ENCODE results near the gene KIF26B. TPM values are rescaled to one million over a fixed set of nuclear protein-coding genes. Genes with fewer than 3 reads are reported as not detected.

Gene KIF26B
- total and polyA plus RNA-seq, 2 experiments from 2014 or later = 0.03 to 0.76 TPM

- TF ChIP-seq, protein P1, sequence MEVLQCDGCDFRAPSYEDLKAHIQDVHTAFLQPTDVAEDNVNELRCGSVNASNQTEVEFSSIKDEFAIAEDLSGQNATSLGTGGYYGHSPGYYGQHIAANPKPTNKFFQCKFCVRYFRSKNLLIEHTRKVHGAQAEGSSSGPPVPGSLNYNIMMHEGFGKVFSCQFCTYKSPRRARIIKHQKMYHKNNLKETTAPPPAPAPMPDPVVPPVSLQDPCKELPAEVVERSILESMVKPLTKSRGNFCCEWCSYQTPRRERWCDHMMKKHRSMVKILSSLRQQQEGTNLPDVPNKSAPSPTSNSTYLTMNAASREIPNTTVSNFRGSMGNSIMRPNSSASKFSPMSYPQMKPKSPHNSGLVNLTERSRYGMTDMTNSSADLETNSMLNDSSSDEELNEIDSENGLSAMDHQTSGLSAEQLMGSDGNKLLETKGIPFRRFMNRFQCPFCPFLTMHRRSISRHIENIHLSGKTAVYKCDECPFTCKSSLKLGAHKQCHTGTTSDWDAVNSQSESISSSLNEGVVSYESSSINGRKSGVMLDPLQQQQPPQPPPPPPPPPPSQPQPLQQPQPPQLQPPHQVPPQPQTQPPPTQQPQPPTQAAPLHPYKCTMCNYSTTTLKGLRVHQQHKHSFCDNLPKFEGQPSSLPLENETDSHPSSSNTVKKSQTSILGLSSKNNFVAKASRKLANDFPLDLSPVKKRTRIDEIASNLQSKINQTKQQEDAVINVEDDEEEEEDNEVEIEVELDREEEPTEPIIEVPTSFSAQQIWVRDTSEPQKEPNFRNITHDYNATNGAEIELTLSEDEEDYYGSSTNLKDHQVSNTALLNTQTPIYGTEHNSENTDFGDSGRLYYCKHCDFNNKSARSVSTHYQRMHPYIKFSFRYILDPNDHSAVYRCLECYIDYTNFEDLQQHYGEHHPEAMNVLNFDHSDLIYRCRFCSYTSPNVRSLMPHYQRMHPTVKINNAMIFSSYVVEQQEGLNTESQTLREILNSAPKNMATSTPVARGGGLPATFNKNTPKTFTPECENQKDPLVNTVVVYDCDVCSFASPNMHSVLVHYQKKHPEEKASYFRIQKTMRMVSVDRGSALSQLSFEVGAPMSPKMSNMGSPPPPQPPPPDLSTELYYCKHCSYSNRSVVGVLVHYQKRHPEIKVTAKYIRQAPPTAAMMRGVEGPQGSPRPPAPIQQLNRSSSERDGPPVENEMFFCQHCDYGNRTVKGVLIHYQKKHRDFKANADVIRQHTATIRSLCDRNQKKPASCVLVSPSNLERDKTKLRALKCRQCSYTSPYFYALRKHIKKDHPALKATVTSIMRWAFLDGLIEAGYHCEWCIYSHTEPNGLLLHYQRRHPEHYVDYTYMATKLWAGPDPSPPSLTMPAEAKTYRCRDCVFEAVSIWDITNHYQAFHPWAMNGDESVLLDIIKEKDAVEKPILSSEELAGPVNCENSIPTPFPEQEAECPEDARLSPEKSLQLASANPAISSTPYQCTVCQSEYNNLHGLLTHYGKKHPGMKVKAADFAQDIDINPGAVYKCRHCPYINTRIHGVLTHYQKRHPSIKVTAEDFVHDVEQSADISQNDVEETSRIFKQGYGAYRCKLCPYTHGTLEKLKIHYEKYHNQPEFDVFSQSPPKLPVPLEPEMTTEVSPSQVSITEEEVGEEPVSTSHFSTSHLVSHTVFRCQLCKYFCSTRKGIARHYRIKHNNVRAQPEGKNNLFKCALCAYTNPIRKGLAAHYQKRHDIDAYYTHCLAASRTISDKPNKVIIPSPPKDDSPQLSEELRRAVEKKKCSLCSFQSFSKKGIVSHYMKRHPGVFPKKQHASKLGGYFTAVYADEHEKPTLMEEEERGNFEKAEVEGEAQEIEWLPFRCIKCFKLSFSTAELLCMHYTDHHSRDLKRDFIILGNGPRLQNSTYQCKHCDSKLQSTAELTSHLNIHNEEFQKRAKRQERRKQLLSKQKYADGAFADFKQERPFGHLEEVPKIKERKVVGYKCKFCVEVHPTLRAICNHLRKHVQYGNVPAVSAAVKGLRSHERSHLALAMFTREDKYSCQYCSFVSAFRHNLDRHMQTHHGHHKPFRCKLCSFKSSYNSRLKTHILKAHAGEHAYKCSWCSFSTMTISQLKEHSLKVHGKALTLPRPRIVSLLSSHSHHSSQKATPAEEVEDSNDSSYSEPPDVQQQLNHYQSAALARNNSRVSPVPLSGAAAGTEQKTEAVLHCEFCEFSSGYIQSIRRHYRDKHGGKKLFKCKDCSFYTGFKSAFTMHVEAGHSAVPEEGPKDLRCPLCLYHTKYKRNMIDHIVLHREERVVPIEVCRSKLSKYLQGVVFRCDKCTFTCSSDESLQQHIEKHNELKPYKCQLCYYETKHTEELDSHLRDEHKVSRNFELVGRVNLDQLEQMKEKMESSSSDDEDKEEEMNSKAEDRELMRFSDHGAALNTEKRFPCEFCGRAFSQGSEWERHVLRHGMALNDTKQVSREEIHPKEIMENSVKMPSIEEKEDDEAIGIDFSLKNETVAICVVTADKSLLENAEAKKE (CRISPR knock-in tag; IDR thresholded peaks at IDR 0.05) = no peak
- TF ChIP-seq ZNF331 (CRISPR knock-in tag; IDR thresholded peaks at IDR 0.05; ENCODE audit: low read depth) (no peak), STAT1 (IDR thresholded peaks at IDR 0.05; ENCODE audit: unreplicated experiment) (no peak), REST (IDR thresholded peaks at IDR 0.05; ENCODE audit: unreplicated experiment) (no peak), JUNB (IDR thresholded peaks at IDR 0.05; ENCODE audit: unreplicated experiment) (no peak)
- TF ChIP-seq, protein P2, sequence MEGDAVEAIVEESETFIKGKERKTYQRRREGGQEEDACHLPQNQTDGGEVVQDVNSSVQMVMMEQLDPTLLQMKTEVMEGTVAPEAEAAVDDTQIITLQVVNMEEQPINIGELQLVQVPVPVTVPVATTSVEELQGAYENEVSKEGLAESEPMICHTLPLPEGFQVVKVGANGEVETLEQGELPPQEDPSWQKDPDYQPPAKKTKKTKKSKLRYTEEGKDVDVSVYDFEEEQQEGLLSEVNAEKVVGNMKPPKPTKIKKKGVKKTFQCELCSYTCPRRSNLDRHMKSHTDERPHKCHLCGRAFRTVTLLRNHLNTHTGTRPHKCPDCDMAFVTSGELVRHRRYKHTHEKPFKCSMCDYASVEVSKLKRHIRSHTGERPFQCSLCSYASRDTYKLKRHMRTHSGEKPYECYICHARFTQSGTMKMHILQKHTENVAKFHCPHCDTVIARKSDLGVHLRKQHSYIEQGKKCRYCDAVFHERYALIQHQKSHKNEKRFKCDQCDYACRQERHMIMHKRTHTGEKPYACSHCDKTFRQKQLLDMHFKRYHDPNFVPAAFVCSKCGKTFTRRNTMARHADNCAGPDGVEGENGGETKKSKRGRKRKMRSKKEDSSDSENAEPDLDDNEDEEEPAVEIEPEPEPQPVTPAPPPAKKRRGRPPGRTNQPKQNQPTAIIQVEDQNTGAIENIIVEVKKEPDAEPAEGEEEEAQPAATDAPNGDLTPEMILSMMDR (conservative IDR thresholded peaks at IDR 0.05; ENCODE audit: low read depth in 2 of 2) = no peak
Measured at GRCh38 chr1:245698860-245699259, 544.1 kb downstream of the KIF26B start (continued).
